Fibroblast of villous mesenchyme (primary cell): Measurements from ENCODE around the gene MAN2A1. TPM values are rescaled to one million over a fixed set of nuclear protein-coding genes. Genes with fewer than 3 reads are reported as not detected.

Source experiments
- DNase-seq: peaks from one replicate; pipeline ENCODE4 v3.0.0-alpha.2; 2010; ENCODE audit warnings: low read depth
- H3K4me3 ChIP-seq: 2 replicates; pipeline ENCODE4 v1.5.1; 2011; ENCODE audit warnings: low read depth, mild to moderate bottlenecking, low read length
- CTCF ChIP-seq: IDR thresholded peaks from 2 replicates; pipeline ENCODE4 v1.5.1; 2012; ENCODE audit warnings: low read depth, mild to moderate bottlenecking, low read length; ENCODE audit not compliant: insufficient read depth
- total RNA-seq: library from RNA; depleted of rRNA; stranded (reverse); fragments of >200 nt; gene quantifications from 2 replicates; pipeline ENCODE4 v1.2.3, GENCODE V29; 2012

The MAN2A1 gene
- 178 TPM in 2 replicates for total RNA-seq

- no peak for TF ChIP-seq CTCF
- peak; percentile 76 for DNase-seq
These were observed at the start of gene MAN2A1 for GRCh38 chr5:109689740-109690241. MAN2A1 (plus strand) TSS chr5:109689927; CDS start chr5:109690418, 491 bp downstream.

DNA sequence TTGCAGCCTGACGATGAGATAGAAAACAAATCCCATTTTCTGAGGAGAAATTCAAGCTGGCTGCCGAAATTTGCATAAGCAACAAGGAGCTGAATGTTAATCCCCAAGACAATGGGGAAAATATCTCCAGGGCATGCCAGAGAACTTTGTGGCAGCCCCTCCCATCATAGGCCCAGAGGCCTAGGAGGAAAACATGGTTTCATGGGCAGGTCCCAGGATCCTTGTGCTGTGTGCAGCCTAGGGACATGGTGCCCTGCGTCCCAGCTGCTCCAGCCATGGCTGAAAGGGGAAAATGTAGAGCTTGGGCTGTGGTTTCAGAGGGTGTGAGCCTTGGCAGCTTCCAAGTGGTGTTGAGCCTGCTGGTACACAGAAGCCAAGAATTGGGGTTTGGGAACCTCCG lies 48.8 kb upstream of the MAN2A1 start:
- TF ChIP-seq CTCF: no peak
- DNase-seq: no peak
- no peak overlapping the region for H3K4me3 ChIP-seq

More at GRCh38 chr5:109689740-109690241, at the start of gene MAN2A1:
- H3K4me3 ChIP-seq: peak within 1 kb of the TSS; percentile 95

GRCh38 chr5:109643791-109644350 lies 45.9 kb upstream of the MAN2A1 start:
- H3K4me3 ChIP-seq: no peak overlapping the region
- no peak for TF ChIP-seq CTCF
- DNase-seq: no peak

DNA sequence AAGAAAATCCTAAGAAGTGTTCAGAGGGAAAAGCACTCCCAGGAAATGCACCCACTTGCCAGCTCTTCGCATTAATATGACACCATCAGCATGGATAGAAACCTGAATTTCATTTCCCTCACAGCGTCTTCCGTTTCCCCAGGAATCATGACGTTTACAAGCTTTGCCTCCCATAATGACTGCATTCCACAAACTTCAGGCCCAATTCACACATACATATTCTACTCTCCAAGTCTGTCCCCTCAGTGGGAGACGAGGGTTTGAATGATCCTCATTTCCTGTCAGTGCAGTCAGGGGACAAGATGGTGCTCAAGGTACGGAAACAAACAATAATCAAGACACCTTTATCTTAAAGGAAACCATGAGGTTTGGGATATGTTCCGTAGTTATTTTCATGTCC lies 44.9 kb upstream of the MAN2A1 start:
- no peak for DNase-seq
- TF ChIP-seq CTCF: no peak
- no peak overlapping the region for H3K4me3 ChIP-seq

GRCh38 chr5:109645707-109646192 lies 44.0 kb upstream of the MAN2A1 start:
- no peak overlapping the region for H3K4me3 ChIP-seq
- no peak for TF ChIP-seq CTCF
- DNase-seq: no peak

DNA sequence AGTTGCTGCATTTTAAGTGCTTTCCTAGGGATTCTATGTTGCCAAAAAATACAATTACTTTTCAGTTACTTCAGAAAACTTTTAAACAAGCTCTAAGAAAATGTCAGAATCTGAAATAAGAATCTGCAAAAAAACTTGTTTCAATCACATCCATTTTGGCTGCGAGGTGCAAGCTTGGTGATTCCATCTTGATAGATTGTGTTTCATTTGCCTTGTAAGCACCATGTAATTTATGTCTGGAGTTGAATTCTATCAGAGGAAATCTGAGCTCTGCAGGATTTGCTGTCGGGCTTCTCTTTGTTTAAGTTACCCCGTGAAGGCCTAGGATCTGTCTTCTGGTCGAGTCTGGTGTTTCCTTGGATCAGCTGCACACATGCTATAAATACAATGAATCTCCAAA lies 40.4 kb upstream of the MAN2A1 start:
- no peak overlapping the region for H3K4me3 ChIP-seq
- DNase-seq: no peak
- no peak for TF ChIP-seq CTCF

DNA sequence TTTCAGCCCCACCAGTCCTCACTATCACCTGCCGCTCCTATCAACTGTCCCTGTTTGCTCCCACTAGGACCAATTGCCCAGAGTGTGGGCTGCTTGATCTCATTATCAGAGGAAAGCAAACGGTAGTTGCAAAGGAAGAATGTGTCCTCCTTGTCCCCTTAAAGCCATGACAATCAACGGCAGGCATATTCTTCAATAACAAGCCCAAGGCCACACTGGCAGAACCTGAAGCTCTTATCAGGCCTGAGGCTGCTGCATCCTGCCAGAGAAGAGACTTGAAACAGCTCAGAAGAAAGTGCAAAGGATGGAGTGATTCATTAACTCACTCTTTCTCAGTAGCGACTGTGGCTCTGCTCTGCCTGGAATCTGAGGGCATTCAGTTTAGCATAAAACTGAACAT lies 39.2 kb upstream of the MAN2A1 start:
- no peak for DNase-seq
- no peak overlapping the region for H3K4me3 ChIP-seq
- no peak for TF ChIP-seq CTCF
